Type B pancreatic cell (in vitro differentiated cells): ENCODE results near the gene GNG7. TPM values are rescaled to one million over a fixed set of nuclear protein-coding genes. Genes with fewer than 3 reads are reported as not detected.

Experiments used
- DNase-seq: peaks from one replicate; pipeline ENCODE4 v3.0.0; 2021; ENCODE audit warnings: mixed read lengths; ENCODE audit not compliant: unreplicated experiment; ENCODE audit errors: extremely low spot score
- H3K27ac Mint-ChIP-seq: 2 replicates; pipeline ENCODE4 v1.8.0; 2021; ENCODE audit warnings: mild to moderate bottlenecking, mixed read lengths
- H3K27me3 Mint-ChIP-seq: 2 replicates; pipeline ENCODE4 v1.8.0; 2021; ENCODE audit warnings: mixed read lengths
- H3K36me3 Mint-ChIP-seq: 2 replicates; pipeline ENCODE4 v1.8.0; 2021; ENCODE audit warnings: mixed read lengths
- H3K4me1 Mint-ChIP-seq: one replicate; pipeline ENCODE4 v1.8.0; 2021; ENCODE audit warnings: mixed read lengths; ENCODE audit not compliant: unreplicated experiment
- H3K4me3 Mint-ChIP-seq: 2 replicates; pipeline ENCODE4 v1.8.0; 2021; ENCODE audit warnings: mild to moderate bottlenecking, mixed read lengths
- H3K9me3 Mint-ChIP-seq: 2 replicates; pipeline ENCODE4 v1.8.0; 2021; ENCODE audit warnings: mixed read lengths
- total RNA-seq: library from RNA; stranded (reverse); gene quantifications from 2 replicates; pipeline ENCODE4 v1.2.1, GENCODE V29; 2021; ENCODE audit warnings: low replicate concordance
- TF ChIP-seq, protein P1 (sequence below): fragments of 200-600 bp; sonication (generic); conservative IDR thresholded peaks from 2 replicates; pipeline ENCODE4 v1.5.0; 2021; ENCODE audit warnings: antibody characterized with exemption, mild to moderate bottlenecking

Gene GNG7
- total RNA-seq, 1 donor from 2014 or later, result 12.2 TPM

- Mint-ChIP-seq H3K36me3 (no peaks in the 10 kb centered on the region), H3K27me3 (no peaks in the 10 kb centered on the region), H3K27ac (no peak overlapping the region), H3K4me1 (peaks cover 4% of the 10 kb centered on the region), H3K4me3 (no peak overlapping the region), H3K9me3 (no peaks in the 10 kb centered on the region)
- TF ChIP-seq, protein P1, sequence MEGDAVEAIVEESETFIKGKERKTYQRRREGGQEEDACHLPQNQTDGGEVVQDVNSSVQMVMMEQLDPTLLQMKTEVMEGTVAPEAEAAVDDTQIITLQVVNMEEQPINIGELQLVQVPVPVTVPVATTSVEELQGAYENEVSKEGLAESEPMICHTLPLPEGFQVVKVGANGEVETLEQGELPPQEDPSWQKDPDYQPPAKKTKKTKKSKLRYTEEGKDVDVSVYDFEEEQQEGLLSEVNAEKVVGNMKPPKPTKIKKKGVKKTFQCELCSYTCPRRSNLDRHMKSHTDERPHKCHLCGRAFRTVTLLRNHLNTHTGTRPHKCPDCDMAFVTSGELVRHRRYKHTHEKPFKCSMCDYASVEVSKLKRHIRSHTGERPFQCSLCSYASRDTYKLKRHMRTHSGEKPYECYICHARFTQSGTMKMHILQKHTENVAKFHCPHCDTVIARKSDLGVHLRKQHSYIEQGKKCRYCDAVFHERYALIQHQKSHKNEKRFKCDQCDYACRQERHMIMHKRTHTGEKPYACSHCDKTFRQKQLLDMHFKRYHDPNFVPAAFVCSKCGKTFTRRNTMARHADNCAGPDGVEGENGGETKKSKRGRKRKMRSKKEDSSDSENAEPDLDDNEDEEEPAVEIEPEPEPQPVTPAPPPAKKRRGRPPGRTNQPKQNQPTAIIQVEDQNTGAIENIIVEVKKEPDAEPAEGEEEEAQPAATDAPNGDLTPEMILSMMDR, result no peak
- DNase-seq, result no peak
These were observed 83.9 kb downstream of the GNG7 start for GRCh38 chr19:2618611-2619010.

GRCh38 chr19:2617393-2618165, 84.9 kb downstream of the GNG7 start:
- DNase-seq, result no peak
- TF ChIP-seq, protein P1, result no peak
- Mint-ChIP-seq H3K9me3 (no peaks in the 10 kb centered on the region), H3K27me3 (no peaks in the 10 kb centered on the region), H3K4me3 (no peak overlapping the region), H3K27ac (no peak overlapping the region), H3K36me3 (no peaks in the 10 kb centered on the region), H3K4me1 (peaks cover 4% of the 10 kb centered on the region)

DNA sequence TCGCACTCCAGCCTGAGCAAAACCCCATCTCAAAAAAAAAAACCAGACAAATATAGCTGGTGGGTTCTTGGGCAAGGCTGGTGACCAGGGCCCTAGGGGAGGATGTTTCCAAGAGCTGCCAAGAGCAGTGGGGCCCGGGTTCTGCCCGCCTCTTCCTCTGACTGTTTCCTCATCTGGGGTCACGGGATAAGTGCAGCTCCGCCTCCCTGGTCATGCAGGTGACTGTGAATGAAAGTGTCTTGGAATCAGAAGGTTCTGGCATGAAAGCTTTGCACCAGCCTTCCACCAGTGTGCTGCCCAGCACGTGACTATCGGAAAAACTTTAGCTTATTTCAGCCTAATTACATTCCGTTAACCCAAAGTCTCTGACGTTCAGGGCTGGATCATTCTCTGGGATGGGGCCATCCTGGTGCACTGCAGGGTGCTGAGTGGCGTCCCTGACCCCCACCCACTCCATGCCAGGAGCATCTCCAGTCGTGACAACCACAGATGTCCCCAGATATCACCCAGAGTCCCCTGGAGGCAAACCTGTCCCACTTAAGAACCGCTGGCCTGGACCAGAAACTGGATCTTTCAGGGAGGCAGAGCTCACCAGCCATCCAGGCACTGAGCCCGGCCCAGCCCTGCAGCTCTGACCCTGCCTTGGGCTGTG, 85.6 kb downstream of the GNG7 start:
- Mint-ChIP-seq H3K4me1 (peaks cover 4% of the 10 kb centered on the region), H3K36me3 (no peaks in the 10 kb centered on the region), H3K9me3 (no peaks in the 10 kb centered on the region), H3K27ac (no peak overlapping the region), H3K27me3 (no peaks in the 10 kb centered on the region), H3K4me3 (no peak overlapping the region)
- TF ChIP-seq, protein P1, result no peak
- no peak for DNase-seq

DNA sequence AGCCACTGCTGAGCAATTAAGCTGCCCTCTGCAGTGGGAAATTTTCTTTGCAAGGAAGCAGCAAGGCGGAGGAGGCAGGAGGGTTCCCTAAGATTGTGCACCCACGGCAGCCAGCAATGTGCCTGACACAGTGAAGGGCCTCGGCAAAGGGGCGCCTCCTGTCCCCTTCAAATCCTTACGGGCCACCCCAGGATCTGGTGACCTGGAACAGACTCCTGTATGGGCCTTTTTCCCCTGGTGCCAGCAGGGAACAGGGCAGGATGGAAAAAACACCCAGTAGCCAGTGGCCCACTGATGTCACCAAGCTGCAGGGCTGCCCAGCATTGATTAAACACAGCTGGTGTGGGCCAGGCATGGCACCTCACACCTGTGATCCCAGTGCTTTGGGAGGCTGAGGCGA, 86.7 kb downstream of the GNG7 start:
- Mint-ChIP-seq H3K36me3 (no peaks in the 10 kb centered on the region), H3K9me3 (no peaks in the 10 kb centered on the region), H3K4me1 (peaks cover under 1% of the 10 kb centered on the region), H3K27ac (no peak overlapping the region), H3K4me3 (no peak overlapping the region), H3K27me3 (peaks cover 3% of the 10 kb centered on the region)
- DNase-seq, result no peak
- TF ChIP-seq, protein P1, result no peak

- H3K9me3 Mint-ChIP-seq, result no peaks in the 10 kb centered on the region
- TF ChIP-seq, protein P1, result peak; percentile 84
- H3K27me3 Mint-ChIP-seq, result peaks cover 9% of the 10 kb centered on the region
- H3K4me3 Mint-ChIP-seq, result no peak overlapping the region
- no peaks in the 10 kb centered on the region for H3K4me1 Mint-ChIP-seq
- H3K27ac Mint-ChIP-seq, result no peak overlapping the region
- no peak for DNase-seq
- H3K36me3 Mint-ChIP-seq, result no peaks in the 10 kb centered on the region
These were observed 88.8 kb downstream of the GNG7 start for GRCh38 chr19:2613507-2614295.
